Measurements from ENCODE around the gene UTP15.
A peak's percentile ranks its signal among the peaks of the same experiment; 100 is the strongest.

The UTP15 gene, protein sequence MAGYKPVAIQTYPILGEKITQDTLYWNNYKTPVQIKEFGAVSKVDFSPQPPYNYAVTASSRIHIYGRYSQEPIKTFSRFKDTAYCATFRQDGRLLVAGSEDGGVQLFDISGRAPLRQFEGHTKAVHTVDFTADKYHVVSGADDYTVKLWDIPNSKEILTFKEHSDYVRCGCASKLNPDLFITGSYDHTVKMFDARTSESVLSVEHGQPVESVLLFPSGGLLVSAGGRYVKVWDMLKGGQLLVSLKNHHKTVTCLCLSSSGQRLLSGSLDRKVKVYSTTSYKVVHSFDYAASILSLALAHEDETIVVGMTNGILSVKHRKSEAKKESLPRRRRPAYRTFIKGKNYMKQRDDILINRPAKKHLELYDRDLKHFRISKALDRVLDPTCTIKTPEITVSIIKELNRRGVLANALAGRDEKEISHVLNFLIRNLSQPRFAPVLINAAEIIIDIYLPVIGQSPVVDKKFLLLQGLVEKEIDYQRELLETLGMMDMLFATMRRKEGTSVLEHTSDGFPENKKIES

DNA sequence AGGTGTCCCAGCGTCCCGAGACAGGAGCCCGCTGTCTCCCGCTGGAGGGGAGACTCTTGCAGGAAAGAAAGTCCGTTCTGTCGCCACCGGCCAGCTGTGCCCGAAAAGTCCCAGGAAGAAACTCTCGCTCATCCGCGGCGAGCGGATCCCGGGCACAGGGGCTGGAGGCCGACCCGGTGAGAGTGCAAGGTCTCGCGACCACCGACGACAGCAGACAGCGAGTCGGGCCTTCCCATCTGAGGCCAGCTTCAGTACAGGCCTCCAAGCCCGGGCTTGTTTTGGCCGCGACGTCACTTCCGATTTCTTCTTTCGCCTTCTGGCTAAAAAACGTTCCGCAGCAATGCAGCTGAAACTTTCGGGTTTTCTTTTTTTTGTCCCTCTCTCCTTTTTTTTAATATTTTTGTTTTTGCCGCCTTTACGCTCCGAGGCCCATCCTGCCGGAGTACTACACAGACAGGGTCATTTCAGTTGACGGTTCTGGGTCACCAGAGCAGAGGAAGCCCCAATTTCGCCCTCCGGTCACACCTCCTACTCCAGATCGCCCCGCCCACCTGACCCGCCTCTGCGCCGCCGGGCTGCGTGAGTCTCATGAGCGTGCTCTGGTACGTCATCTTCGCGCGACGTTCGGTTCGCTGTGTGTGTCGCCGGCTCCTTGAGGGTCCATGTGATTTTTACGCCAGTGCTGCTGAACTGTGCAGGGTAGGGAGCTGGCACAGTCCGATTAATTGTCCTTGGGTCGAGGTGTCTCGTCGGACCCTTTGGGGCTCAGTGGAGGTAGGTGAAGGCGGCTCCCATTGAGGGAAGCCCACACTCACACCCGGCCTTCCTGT is at the start of gene UTP15, which contains the start of gene ANKRA2:
Gene UTP15, plus strand, starts transcription at position 605 of the 830 bp plus-strand sequence. CDS start 1,602 bp downstream, outside the sequence.
Gene ANKRA2, minus strand, starts transcription at position 501 of the 830 bp plus-strand sequence. CDS start 2,758 bp downstream, outside the sequence.
- peak; percentile 47 to 99 for DNase-seq (ENCODE audit: low read depth in 1 of 2, low spot score in 1 of 2)
- in situ Hi-C loops (cut with HindIII; ENCODE audit: low pct_unique_long_range_greater_than_20kb, low sequenced_read_pairs): no loop called here

DNA sequence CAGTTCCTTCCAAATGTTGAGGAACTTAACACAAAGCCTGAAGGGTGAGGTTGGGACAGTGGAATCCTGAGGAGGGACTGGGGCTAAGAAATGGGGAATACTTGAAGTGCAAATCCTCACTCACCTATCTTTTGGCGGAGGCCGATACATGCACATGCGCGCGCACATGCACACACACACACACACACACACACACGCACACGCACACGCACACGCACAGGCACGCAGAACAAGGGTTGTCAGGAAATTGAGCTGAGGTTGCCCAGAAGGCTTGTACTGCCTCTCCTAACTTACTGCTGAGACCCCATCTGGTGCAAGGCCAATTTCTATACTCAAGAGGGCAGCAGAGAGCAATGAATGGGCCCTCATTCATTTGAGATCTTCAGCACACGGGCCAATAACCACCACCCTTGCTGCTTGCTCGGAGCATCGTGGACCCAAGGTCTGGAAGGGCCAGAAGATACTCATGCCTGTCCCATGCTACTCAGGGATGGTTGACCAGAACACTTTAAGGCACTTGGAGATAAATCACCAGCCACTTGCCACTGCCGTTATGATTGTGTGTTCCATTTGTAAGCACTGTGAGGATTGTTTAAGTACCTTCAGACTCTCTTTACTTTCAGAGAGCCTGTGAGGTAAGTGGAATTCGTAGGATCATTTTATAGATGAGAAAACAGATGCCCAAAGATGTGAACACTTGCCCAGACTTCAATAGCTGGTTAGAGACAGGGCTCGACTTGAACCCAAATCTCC is 45.8 kb upstream of the UTP15 start:
- DNase-seq (ENCODE audit: low read depth in 1 of 2, low spot score in 1 of 2): peak; percentile 74 to 91
- no peak for TF ChIP-seq JUND (IDR thresholded peaks at IDR 0.05; ENCODE audit: low read depth)
- in situ Hi-C loops (cut with HindIII; ENCODE audit: low pct_unique_long_range_greater_than_20kb, low sequenced_read_pairs): no loop called here

More for the DNA sequence above, at the start of gene UTP15, which contains the start of gene ANKRA2:
- no peak for TF ChIP-seq JUND (IDR thresholded peaks at IDR 0.05; ENCODE audit: low read depth)

DNA sequence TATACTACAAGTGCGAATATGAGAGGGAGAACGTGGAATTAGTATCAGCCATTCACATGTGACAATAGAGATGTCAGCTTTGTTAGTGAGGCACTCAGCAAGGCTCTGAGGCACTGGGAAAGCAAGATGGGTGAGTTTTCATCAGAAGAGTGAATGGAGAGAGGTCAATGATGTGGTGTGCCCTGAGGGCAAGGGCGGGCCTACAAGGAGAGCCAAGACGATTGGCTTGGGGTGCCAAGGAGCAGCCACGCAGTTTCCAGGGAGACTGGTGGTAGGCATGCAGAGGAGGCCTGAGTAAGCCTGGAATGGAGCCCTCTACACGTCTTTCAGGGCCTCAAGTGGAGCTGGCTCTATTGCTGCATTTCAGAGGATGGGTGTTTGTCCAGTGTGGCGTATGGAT is 42.6 kb upstream of the UTP15 start:
- in situ Hi-C loops (cut with HindIII; ENCODE audit: low pct_unique_long_range_greater_than_20kb, low sequenced_read_pairs): no loop called here
- DNase-seq (ENCODE audit: low read depth in 1 of 2, low spot score in 1 of 2): peak in 1 of 2 experiments; percentile 68
- no peak for TF ChIP-seq JUND (IDR thresholded peaks at IDR 0.05; ENCODE audit: low read depth)

DNA sequence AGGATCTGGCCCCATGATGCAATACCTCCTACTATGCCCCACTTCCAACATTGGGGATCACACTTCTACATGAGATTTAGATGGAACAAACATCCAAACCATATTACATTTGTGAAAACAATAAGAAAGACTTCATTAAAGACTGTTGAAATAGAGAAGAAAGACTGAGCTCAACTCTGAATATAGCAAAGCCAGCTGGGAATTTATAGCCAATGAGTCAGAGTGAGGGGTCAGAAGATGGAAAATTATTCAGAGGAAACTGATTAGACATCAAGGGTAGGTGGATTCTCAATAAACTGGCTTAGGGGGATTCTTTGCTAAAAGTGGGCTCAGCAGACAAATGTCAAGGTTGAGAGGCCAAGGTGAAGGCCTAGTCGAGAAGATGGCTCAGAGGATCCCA is 41.7 kb upstream of the UTP15 start:
- DNase-seq (ENCODE audit: low read depth in 1 of 2, low spot score in 1 of 2): no peak
- in situ Hi-C loops (cut with HindIII; ENCODE audit: low pct_unique_long_range_greater_than_20kb, low sequenced_read_pairs): no loop called here
- no peak for TF ChIP-seq JUND (IDR thresholded peaks at IDR 0.05; ENCODE audit: low read depth)

DNA sequence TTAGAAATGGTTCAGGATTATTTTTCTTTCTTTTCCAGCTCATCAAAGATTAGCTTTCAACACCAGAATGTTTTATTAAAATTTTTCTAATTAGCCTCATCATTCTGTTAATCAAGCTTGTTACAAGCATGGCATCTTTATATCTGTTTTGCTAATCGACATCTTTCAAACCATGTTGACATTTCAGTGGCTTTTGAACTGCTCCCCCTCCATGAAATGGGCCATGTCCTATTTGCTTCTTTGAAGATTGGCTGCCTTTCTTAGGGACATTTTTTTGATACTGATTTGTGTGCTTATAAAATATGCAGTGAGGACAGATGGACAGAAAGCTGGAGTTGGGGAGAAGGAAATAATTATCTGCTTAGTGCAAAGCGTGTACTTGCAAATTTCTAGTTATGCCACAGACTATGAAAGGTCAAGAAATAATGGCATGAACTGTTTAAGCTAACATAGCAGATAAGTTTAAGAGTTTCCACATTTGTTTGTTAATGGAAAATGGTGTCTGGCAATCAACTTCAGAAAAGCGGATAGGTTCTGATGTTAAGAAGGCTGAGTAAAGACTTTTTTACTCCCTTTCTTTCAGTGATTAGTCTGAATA is 39.8 kb upstream of the UTP15 start:
- in situ Hi-C loops (cut with HindIII; ENCODE audit: low pct_unique_long_range_greater_than_20kb, low sequenced_read_pairs): no loop called here
- DNase-seq (ENCODE audit: low read depth in 1 of 2, low spot score in 1 of 2): no peak
- no peak for TF ChIP-seq JUND (IDR thresholded peaks at IDR 0.05; ENCODE audit: low read depth)

DNA sequence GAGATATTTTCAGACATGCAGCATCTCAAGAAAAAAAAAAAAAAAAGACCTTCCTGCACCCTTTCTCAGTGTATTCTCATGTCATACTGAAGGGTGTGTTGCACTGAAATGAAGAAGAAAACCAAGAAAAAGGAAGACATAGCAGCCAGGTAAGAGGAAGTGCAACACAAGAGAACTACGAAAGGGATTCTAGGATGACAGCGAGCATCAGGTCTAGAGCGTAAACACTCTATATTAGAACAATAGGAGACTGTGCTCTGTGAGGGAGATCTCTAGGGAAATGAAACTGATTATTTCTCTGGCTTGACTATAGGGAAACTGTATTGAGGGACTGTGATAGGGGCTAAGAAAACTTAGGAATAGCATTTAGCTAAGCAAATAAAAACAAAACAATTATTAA is 37.3 kb upstream of the UTP15 start:
- TF ChIP-seq JUND (IDR thresholded peaks at IDR 0.05; ENCODE audit: low read depth): no peak
- in situ Hi-C loops (cut with HindIII; ENCODE audit: low pct_unique_long_range_greater_than_20kb, low sequenced_read_pairs): no loop called here
- no peak for DNase-seq (ENCODE audit: low read depth in 1 of 2, low spot score in 1 of 2)

DNA sequence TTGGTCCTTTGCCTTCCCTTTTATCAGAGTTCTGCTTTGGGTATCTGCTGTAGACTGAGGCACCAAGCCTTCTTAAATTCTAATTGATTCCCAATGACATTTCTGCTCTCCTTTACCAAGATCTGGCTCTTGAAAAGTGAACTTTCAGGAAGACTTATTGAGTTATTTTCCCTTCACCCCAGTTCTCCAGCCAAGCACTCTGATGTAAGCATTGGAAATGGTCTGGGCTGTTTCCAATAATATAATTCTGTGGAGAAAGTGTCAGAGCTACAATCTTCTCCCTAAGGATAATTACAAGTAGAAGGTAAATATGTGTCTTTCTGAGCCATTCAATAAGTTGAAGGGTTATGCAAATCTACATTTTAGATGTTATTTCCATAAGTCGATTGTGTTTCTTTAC is 36.5 kb upstream of the UTP15 start:
- TF ChIP-seq JUND (IDR thresholded peaks at IDR 0.05; ENCODE audit: low read depth): no peak
- in situ Hi-C loops (cut with HindIII; ENCODE audit: low pct_unique_long_range_greater_than_20kb, low sequenced_read_pairs): no loop called here

DNA sequence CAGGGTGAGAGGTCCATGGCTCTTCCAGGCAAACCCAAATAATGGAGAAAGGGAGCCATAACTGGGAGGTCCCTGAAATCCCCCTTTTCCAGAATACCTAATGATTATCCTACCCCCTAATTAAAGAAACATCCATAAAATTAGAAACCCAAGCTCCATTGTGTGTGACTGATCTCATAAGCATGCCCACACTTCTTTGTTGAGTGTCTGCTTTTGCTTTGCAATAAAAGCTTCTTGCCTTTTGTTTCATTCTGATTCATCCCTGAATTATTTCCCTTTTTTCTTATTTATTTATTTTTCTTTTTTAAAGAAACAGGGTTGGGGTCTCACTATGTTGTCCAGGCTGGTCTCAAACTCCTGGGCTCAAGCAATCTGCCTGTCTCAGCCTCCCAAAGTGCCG is 34.2 kb upstream of the UTP15 start:
- DNase-seq (ENCODE audit: low read depth in 1 of 2, low spot score in 1 of 2): no peak
- TF ChIP-seq JUND (IDR thresholded peaks at IDR 0.05; ENCODE audit: low read depth): no peak
- in situ Hi-C loops (cut with HindIII; ENCODE audit: low pct_unique_long_range_greater_than_20kb, low sequenced_read_pairs): no loop called here

More for the DNA sequence above, 36.5 kb upstream of the UTP15 start:
- DNase-seq (ENCODE audit: low read depth in 1 of 2, low spot score in 1 of 2): no peak

DNA sequence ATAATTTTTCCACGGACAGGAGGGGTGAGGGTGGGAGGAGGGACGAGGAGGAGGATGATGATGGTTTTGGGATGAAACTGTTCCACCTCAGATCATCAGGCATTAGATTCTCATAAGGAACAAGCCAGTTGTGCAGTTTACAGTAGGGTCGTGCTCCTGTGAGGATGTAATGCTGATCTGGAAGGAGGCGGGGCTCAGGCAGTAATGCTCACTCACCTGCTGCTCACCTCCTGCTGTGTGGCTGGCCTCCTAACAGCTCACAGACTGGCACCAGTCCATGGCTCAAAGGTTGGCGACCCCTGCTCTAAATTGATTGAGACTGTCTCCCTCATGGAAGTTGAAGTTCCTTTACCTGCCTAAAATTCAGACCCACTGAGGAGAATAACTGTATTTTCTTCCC is 33.3 kb upstream of the UTP15 start:
- TF ChIP-seq JUND (IDR thresholded peaks at IDR 0.05; ENCODE audit: low read depth): no peak
- DNase-seq (ENCODE audit: low read depth in 1 of 2, low spot score in 1 of 2): no peak
- in situ Hi-C loops (cut with HindIII; ENCODE audit: low pct_unique_long_range_greater_than_20kb, low sequenced_read_pairs): no loop called here

DNA sequence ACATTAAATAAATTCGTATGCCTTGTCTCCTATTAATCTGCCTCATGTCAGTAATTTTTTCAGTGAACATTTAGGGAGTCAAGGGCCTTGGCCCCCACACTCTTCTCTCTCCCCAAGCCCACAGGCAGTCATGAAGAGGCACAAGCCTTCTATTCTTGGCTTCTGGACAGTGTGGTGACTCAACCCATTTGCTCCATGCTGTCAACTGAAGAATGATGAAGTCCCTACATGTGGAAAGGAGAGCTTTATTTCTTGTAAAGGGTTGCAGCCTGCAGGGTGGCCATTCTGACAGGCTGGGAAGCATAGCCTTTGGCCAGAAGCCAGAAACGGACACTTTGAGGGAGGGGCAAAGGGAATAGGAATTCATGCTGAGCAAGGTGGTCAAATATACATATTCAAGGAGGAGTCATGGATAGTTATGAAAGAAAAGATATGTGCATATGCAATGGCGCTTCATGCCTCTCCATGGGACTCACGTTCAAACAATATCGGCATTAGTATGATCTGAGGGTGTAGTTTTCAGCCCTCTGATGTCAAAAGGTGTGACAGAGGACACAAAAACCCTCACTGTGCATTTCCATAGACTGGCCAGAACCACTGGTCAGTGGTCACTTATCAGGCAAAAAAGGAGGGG is 31.4 kb upstream of the UTP15 start:
- no peak for DNase-seq (ENCODE audit: low read depth in 1 of 2, low spot score in 1 of 2)
- TF ChIP-seq JUND (IDR thresholded peaks at IDR 0.05; ENCODE audit: low read depth): no peak
- in situ Hi-C loops (cut with HindIII; ENCODE audit: low pct_unique_long_range_greater_than_20kb, low sequenced_read_pairs): no loop called here

DNA sequence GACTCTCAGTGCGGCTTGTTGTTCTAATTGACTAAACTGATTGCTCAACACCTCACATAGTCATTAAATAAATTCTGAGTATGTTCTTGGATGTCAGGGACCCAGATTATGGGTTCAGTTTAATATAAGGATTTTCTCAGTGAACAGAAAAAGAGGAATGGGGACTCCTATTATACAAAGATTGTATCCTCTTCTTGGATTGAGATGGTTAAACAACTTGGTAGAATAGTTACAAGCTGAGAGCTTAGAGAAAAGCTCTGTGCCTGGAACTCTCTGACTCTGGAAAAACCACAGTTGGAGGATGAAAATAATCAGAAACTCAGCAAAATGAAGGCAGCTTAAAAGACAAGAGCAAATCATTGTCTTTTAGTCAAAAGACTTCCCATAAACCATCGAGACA is 30.6 kb upstream of the UTP15 start:
- in situ Hi-C loops (cut with HindIII; ENCODE audit: low pct_unique_long_range_greater_than_20kb, low sequenced_read_pairs): no loop called here
- TF ChIP-seq JUND (IDR thresholded peaks at IDR 0.05; ENCODE audit: low read depth): no peak
- DNase-seq (ENCODE audit: low read depth in 1 of 2, low spot score in 1 of 2): no peak

Data from T47D (cell line).